ENCODE measurements around the gene PHACTR3. TPM values are rescaled to one million over a fixed set of nuclear protein-coding genes. Genes with fewer than 3 reads are reported as not detected.
"Not testable (repeated sequence)": the region's sequence is repeated elsewhere in the genome, so short reads cannot be mapped to it uniquely, and the experiment has no call there.

The PHACTR3 gene
- total RNA-seq: 9.9 TPM
- long read RNA-seq, transcript PHACTR3-202 (13 exons, 2,252 nt): major isoform, 8 of 23 reads
- long read RNA-seq, partial matches to known transcripts: 2 of 23 reads
- long read RNA-seq, other reads (novel, unspliced or antisense): 12 of 23 reads

DNA sequence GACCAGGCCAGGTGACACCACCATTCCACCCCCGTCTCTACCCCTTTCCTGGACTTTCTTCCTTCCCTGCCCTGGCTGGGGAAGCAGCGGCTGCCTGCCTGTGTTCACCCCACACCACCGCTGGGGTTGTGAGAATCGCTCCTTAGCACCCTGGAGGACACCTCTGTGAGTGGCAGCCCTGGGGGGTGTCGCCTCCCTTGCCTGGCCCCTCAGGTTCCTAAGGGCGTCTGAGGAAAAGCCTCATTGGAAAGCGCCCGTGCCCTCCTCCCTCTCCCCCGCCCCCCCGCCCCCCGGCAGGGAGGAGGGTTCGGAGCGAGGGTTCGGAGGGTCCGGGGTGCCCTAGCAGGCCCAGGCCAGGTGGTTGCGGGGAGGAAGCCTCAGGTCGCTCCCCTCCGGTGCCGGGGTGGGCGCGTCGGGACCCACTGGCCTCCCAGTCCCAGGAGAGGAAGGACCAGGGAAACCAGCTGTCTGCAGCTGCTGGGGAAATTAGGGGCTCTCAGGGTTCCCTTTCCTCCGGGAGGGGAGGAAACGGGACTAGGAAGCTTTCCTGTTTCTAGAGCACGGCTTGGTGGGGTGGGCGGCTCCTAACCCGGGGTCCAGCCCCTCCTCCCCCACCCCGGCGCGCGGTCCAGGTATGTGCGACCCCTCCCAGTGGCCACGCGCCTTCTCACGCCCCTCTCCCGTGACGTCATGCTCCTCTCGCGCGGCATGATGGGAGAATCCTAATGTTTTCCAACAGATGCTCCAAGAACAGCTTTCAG lies at the start of gene PHACTR3:
TSS of gene PHACTR3 (plus strand) at position 760 of the 761 bp plus-strand sequence. CDS start 475 bp downstream, outside the sequence.
- ATAC-seq: no peak
- intact Hi-C loops (cut with DNase I): no loop called here
- no peak for DNase-seq (ENCODE audit: missing footprints)

DNA sequence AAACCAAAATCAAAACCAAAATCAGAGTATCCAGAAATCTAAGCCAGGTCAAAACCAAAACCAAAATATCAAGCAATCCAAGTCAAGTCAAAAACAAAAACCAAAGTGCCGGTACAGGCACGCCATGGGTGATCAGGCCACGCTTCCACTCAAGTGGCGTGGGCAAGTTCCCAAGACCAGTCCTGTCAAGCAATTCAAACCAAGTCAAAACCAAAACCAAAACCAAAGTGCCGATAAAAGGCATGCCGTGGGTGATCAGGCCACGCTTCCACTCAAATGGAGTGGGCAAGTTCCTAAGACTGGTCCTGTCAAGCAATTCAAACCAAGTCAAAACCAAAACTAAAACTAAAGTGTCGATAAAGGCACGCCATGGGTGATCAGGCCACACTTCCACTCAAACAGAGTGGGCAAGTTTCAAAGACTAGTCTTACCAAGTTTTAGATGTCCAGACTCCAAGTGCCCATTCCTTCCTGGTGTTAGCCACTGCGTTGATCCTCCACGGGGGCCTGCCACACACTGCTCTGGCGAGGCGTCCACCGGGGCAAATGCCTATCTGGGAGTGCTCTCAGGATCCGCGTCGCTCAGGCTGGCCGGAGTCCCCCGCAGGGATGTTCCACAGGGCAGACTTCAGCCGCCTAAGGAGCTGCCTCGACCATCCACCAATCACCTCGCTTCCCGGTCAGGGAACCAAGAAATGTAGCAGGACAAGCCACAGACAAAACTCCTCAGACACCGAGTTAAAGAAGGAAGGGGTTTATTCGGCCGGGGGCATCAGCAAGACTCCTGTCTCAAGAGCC lies 46.4 kb upstream of the PHACTR3 start:
- intact Hi-C loops (cut with DNase I); DNase-seq (ENCODE audit: missing footprints); ATAC-seq: not testable (repeated sequence)

DNA sequence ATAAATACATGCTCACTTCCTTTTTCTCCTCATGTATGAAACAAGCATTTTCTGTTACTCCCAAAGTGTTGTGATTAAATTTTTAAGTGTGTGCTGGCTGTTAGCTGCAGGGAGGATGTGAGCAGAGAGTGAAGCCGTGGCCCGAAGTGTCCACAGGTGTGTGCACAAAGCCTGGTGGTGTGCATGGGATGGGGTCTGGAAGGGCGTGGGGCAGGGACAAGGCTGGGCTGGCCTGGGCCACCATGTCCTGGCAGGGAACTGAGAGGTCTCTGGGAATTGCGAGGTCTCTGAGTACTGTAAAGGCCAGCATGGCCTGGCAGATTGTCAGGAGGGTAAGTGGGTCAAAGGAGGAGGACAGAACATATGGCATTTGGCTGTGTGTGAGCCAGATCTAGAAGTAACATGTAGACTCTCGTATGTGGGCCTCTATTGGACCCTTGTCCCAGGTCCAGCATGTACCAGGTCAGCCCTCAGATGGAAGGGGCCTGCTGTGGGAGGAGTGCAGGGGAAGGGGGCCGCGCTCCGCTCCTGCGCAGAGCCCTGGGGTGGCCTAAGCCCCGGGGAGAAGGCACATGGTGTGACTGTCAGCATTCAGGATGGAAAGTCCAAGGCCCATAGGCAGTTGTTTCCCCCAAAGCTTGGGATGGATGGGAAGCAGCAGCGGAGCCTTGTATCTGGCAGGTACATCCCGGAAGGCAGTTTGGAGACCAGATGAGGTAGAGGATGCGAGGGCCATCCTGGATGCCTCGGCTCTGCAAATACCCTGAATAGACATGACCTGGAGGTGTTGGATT lies 45.1 kb upstream of the PHACTR3 start:
- intact Hi-C loops (cut with DNase I): no loop called here
- DNase-seq (ENCODE audit: missing footprints) (no peak), ATAC-seq (no peak)

DNA sequence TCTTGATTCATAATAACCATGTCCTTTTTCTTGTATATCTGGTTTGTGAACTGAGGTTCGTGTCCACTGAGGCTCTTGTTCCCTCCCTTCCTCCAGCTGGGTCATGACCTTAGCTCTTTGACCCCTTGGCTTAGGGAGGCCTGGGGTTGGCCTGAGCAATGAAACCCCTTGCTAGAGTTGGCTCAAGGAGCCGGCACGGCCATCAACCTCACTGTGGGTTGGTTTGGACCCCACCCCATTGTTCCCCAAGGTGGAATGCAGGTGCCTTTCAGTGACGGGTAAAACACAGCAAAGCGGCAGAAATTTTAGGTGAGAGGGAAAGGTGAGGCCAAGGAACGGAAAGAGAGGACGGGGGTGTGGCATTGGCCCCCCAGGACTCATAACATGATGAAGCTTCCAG lies 44.5 kb upstream of the PHACTR3 start:
- intact Hi-C loops (cut with DNase I): no loop called here
- no peak for DNase-seq (ENCODE audit: missing footprints)
- no peak for ATAC-seq

DNA sequence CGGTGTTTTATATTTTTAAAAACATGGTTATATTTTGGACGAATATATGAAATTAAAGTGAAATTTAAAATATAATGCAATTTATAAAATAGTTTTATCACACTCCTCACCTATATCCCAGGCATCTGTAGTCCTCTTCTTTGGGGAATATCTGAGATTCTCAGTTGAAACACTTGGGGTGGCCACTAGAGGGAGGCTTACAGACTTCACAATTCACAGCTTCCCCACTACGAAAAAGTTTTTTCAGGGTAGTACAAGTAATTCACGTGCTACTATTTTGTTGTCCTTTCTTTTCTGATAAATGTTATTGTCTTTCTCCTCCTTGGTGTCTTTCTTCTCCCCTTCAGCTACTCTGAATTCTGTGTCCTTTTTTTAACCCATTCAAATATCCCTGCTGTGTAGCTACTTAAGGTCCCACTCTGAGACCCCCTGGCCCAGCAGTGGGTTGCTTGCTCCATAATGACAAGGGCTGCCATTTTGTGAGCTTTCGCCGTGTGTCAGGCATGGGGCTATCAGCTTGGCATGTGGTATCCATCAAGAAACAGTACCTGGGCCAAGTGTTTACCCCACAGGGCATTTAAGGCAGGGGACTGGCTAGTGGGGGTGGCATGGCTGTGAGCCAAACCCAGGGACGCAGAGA lies 43.6 kb upstream of the PHACTR3 start:
- ATAC-seq: peak; percentile 44
- intact Hi-C loops (cut with DNase I): no loop called here
- no peak for DNase-seq (ENCODE audit: missing footprints)

DNA sequence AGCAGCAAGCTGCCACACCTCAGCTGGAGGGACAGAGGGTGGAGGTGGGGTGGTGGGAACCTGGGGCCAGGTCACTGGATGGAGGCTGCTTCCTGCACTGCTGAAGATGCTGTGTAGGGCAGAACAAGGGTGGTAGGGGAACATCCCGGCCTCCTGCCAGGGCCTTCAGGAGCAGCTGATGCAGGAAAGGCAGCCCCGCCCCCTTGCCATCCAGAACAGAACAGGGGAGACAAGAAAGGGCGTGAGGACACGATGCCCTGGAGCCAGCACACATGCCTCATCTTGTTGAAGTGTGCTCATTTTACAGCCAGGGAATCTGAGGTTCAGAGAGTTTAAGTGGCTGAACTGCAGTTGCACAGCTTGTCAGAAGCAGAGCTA lies 43.1 kb upstream of the PHACTR3 start:
- intact Hi-C loops (cut with DNase I): no loop called here
- ATAC-seq (no peak), DNase-seq (ENCODE audit: missing footprints) (no peak)

DNA sequence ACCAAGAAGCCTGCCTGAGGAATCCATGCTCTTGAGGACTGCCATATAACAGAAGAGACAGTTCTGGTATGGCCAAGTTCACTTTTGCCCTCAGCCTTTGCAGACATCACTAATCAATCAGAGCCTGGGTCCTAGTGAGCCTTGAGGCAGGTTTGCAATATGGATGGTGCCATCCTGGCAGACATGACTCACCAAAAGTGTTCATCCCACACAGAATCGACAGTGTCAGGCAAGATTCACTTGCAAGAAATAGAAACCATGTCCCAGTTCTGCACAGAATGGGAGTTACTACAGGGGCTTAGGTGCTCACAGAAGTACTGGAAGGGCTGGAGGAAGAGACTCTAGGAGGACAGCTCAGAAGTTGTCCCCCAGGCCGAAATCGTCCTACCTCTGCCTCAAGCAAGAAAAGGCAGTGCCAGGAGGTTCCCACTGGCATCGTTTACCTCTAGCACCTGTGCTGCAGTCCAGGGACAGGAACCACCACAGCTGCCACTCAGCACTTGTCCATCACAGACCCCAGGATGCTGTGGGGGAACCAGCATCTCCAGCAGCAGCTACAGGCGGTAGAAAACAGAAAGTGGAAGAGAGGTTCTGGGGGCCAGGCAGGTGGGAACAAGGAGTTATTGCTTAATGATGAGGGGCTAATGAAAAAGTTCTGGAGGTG lies 42.6 kb upstream of the PHACTR3 start:
- DNase-seq (ENCODE audit: missing footprints): no peak
- intact Hi-C loops (cut with DNase I): no loop called here
- ATAC-seq: no peak

DNA sequence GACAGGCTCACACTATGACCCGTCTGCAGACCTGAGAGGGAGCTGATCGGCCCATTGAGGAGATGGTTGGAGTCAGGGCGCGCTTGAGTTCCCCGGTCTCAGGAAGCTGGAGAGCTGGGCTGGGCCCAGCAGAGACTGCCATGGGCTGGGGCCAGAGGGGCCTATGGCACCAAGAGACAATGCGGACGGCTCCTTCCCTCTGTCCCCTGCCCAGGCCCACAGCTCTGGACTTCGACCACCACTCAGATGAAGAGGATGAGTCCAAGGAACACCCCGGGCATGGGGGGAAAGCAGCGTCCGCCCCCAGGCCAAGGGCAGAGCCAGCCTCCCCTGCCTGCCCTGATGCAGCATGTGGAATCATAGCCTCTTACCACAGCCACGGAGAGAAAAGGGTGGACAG lies 40.2 kb upstream of the PHACTR3 start:
- DNase-seq (ENCODE audit: missing footprints): no peak
- no peak for ATAC-seq
- intact Hi-C loops (cut with DNase I): no loop called here

DNA sequence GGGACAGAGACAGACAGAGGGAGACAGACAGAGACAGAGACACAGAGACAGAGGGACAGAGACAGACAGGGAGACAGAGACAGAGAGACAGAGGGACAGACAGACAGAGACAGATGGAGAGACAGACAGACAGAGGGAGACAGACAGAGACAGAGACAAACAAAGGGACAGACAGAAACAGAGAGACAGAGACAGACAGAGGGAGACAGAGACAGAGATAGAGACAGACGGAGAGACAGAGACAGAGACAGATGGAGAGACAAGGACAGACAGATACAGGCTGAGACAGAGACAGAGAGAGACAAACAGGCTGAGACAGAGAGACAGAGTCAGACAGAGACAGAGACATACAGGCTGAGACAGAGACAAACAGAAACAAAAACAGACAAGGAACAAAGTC lies 39.4 kb upstream of the PHACTR3 start:
- DNase-seq (ENCODE audit: missing footprints): no peak
- no peak for ATAC-seq
- intact Hi-C loops (cut with DNase I): no loop called here

DNA sequence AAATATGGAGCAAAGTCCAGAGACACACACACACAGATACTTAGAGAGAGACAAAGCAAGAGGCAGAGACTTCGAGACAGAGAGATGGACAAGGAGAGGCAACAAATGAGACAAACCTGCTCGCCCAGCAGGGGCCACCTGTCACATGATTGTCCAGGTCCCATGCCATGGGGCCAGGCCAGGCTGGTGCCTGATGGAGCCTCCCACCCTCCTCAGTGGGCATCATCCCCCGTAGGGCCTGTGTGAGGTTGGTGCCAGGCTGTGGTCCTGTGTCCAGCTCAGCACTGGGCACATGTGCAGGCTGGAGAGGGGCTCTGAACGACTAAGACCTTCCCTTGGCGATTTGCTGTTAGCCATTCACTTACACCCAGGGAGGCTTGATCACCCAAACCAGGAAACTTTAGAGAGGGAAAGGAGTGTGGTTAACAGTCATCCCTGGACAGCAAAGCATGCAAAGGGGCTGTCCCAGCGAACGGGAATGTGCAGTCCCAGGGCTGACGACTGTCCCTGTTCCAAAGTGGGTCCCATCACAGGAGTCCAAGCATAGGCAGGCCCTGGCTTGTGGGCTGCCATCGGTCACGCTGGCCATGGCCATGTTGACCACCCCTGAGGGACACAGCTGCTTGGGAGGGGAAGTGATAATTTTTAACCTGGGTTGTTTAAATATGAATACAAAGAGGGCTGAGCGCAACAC lies 38.4 kb upstream of the PHACTR3 start:
- no peak for DNase-seq (ENCODE audit: missing footprints)
- intact Hi-C loops (cut with DNase I): no loop called here
- ATAC-seq: no peak

DNA sequence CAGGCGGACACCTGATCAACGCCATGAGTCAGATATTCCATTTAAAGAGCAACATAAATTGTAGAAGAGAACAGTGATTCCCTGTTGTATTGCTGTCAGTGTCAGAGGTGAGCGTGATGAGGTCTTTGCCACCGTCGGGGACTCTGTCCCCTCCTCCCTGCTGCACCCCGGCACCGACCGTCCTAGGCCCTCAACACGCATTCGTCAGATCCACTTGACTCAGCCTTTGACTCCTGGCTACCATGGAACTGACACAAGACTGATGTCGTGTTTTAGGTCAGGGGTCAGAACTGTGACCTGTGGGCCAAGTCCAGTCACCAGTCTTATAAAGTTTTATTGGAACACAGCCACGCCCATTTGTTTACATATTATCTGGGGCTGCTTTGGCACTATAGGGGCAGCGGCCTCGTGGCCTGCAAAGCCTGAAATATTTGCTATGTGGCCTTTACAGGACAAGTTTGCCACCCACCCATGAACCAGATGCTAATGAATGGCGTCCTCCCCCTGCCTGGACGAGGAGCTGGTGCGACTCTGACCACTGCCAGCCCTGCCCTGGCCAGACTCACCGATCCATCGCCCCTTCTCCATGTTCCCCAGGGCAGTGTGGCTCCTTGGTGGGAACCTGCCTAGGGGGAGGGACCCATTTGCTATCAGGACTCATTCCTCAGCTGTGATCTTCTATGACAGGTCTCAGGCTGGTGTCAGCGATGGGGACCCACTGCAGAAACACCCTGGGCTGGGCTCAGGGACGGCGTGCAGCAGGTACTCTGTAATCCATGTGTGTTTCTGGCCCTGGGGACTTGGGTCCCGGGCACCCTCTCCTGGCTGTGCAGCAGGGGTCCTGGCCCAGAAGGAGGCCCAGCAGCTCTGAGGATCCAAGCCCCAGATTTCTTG lies 37.5 kb upstream of the PHACTR3 start:
- ATAC-seq: no peak
- intact Hi-C loops (cut with DNase I): no loop called here
- DNase-seq (ENCODE audit: missing footprints): no peak

DNA sequence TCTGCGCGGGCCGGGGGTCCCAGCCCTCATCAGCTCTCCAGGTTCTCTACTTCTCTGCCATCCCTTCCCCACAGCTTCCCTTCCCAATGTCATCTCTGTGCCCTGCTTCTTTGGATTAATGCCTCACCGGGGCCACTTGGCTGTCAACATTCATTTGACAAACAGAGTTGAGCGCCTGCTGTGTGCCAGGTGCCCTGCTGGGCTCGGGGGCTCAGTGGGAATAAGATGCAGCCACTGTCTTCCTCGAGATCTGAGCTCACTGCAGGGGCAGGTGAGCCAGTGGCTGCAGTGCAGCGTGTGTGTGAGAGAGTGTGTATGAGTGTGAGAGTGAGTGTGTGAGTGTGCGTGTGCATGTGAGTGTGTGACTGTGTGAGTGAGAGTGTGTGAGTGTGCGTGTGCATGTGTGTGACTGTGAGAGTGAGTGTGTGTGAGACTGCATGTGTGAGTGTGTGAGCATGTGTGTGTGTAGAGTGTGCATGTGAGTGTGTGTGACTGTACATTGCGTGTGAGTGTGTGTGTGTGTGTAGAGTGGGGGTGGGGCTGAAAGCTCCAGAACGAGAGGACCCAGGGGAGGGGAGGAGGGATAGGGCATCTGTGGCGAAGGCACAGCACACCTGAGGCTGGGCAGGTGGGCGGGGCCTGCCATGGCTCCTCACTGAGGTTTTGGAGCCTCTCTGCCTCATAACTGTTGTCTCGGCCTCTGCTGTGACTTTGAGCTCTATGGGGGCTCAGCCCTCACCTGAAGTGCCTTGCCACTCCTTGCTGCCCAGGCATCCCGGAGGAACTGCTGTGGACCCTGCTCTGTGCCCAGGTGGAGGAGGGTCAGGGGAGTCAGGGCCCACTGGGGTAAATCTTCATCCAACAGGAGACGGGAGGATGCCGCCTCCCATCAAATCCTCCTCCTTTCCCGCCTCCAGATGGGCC lies 36.5 kb upstream of the PHACTR3 start:
- intact Hi-C loops (cut with DNase I): no loop called here
- ATAC-seq: no peak
- no peak for DNase-seq (ENCODE audit: missing footprints)

DNA sequence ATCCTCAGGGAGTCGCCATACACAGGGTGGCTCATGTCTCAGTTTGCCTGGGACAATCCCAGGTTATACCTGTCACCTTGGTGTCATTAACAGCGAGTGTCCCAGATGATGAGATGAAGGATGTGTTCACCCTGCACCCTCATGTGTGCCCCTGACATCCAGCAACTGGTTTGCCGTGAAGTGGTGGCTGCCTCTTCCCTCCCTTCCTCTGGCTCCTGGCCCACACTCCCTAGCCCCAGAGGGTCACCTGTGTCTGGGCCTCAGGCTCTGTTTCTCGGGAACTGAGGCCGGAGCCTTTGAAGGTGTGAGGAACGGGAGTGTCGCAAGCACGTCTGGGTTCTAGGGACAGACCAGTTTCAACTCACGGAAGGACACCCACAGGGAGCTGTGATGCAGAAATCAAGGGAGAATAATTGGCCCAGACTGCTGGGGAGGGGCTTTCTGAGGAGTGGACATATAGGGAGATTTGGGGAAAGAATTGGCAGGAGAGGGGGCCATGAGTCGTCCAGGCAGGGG lies 35.8 kb upstream of the PHACTR3 start:
- intact Hi-C loops (cut with DNase I): no loop called here
- ATAC-seq: no peak
- no peak for DNase-seq (ENCODE audit: missing footprints)

DNA sequence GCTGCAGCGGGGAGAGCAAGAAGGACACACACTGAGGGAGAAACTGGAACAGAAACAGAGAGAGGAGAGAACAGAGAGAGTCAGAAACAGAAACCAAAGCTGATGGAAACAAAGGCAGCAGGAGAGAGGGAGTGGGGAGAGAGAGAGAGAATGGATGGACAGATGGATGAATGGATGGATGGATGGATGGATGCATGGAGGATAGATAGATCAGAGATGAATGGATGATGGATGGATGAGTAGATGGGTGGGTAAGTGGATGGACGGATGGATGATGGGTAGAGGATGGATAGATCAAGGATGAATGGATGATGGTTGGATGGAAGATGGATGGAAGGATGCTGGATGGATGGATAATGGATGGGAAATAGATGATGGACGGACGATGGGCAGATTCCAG lies 35.0 kb upstream of the PHACTR3 start:
- ATAC-seq (no peak), DNase-seq (ENCODE audit: missing footprints) (no peak)
- intact Hi-C loops (cut with DNase I): no loop called here

DNA sequence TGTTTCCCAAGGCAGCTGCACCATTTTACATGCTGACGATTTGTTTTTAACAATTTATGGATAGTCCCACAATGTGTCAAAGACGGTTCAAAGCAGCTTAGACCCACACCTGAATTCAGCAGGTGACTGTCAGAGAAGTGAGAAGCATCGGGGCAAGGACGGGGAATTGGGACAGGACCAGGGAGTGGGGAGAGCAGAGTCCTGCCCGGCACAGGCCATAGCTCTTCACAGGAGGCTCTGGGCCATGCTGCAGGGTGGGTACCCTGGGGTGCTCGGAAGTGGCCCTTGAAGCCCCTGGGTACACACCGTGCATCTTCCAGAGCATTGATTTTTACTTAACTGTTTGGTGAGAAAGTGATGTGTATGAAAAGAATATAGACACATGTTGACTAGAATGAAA lies 33.2 kb upstream of the PHACTR3 start:
- DNase-seq (ENCODE audit: missing footprints): no peak
- ATAC-seq: no peak
- intact Hi-C loops (cut with DNase I): loop anchor here (2.0 kb wide), 1 partner anchor 180 kb away; no protein-coding TSS in a partner anchor

All from Right ventricle myocardium inferior (tissue), 1 donor.